GM21786 (cell line): ENCODE data around the gene RSPH1.

ENCODE experiments used
- ATAC-seq: cut with Tn5 transposase; IDR thresholded peaks from one replicate; pipeline ENCODE4 v1.9.1; 2021; ENCODE audit not compliant: unreplicated experiment

RSPH1 gene

GRCh38 chr21:42467140-42467983 lies 28.7 kb downstream of the RSPH1 start:
- peak; percentile 42 for ATAC-seq

GRCh38 chr21:42466700-42467099 lies 29.3 kb downstream of the RSPH1 start:
- ATAC-seq = no peak

- ATAC-seq = no peak
Observed at GRCh38 chr21:42465803-42466127, 30.3 kb downstream of the RSPH1 start.

GRCh38 chr21:42465008-42465802 lies 30.8 kb downstream of the RSPH1 start:
- ATAC-seq = no peak

GRCh38 chr21:42463861-42464515 lies 32.0 kb downstream of the RSPH1 start:
- no peak for ATAC-seq

GRCh38 chr21:42461881-42462877 lies 33.8 kb downstream of the RSPH1 start:
- no peak for ATAC-seq

GRCh38 chr21:42461185-42461520 lies 34.9 kb downstream of the RSPH1 start:
- no peak for ATAC-seq

- ATAC-seq = peak; percentile 60
Observed at GRCh38 chr21:42460391-42461184, 35.4 kb downstream of the RSPH1 start.

- ATAC-seq = no peak
Observed at GRCh38 chr21:42459546-42460215, 36.3 kb downstream of the RSPH1 start.

GRCh38 chr21:42459082-42459460 lies 37.0 kb downstream of the RSPH1 start:
- no peak for ATAC-seq

GRCh38 chr21:42456457-42456856 lies 39.6 kb downstream of the RSPH1 start:
- no peak for ATAC-seq

GRCh38 chr21:42455754-42456440 lies 40.1 kb downstream of the RSPH1 start:
- ATAC-seq = no peak

GRCh38 chr21:42455196-42455595 lies 40.8 kb downstream of the RSPH1 start:
- no peak for ATAC-seq

- no peak for ATAC-seq
Observed at GRCh38 chr21:42454786-42455185, 41.2 kb downstream of the RSPH1 start.

- ATAC-seq = no peak
Observed at GRCh38 chr21:42453986-42454570, 41.9 kb downstream of the RSPH1 start.

- ATAC-seq = no peak
Observed at GRCh38 chr21:42453224-42453985, 42.6 kb downstream of the RSPH1 start.

GRCh38 chr21:42452401-42453223 lies 43.4 kb downstream of the RSPH1 start:
- ATAC-seq = no peak
